ENCODE measurements around the gene ARFIP2. TPM values are rescaled to one million over a fixed set of nuclear protein-coding genes. Genes with fewer than 3 reads are reported as not detected.

The ARFIP2 gene
- total RNA-seq, 3 donors from 2014 or later, result 40.0 to 129 (median 121) TPM

DNA sequence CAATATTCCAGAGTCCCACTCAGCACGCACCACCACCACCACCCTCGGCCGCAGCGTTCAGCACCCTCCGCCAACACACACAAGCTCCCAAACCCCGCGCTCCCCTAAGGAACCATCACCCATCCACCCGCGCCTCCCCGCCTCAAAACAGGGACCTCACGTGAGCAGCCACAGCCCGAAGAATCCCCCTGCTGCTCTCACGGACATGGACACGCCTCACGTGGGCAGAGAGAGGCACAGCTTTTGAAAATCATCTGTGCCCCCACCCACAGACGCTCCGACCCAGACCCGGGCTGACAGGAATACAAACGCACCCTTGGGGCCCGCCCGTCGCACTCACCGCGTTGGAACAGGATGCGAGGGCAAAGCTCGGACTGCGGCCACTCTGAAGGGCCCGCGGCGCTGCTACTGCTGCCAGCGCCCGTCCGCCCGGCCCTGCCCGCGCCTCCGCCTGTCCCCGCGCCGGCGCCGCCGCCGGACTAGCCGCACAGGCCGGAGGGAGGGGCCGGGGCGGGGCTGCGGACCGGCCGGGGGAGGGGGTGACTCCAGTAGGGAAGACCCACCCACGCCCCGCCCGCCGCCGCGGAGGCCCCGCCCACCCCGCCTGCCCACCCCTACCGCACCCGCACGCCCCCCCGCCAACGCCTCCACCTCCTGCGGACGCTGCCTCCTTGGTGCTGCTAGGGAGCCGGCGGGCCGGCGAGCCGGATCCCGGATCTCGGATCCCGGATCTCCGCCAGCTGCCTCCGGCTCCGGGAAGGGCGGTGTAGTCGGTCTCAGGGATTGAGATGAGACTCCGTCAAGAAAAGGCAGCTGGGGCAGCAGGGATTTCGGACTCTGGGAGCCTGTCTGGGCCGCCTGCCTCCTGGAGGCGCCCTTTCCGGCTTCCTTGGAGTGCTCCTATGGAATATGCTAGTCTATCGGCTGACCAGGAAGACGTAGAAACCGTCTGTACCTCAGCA, 7.4 kb downstream of the ARFIP2 start, which contains the start of gene TRIM3:
TRIM3 (minus strand) TSS at position 491 of the 962 bp plus-strand sequence. CDS start 8,246 bp downstream, outside the sequence.
- TF ChIP-seq, protein P1, sequence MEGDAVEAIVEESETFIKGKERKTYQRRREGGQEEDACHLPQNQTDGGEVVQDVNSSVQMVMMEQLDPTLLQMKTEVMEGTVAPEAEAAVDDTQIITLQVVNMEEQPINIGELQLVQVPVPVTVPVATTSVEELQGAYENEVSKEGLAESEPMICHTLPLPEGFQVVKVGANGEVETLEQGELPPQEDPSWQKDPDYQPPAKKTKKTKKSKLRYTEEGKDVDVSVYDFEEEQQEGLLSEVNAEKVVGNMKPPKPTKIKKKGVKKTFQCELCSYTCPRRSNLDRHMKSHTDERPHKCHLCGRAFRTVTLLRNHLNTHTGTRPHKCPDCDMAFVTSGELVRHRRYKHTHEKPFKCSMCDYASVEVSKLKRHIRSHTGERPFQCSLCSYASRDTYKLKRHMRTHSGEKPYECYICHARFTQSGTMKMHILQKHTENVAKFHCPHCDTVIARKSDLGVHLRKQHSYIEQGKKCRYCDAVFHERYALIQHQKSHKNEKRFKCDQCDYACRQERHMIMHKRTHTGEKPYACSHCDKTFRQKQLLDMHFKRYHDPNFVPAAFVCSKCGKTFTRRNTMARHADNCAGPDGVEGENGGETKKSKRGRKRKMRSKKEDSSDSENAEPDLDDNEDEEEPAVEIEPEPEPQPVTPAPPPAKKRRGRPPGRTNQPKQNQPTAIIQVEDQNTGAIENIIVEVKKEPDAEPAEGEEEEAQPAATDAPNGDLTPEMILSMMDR (IDR thresholded peaks at IDR 0.05), result no peak
- peak; percentile 23 to 63 (median 36) for TF ChIP-seq POLR2AphosphoS5 (IDR thresholded peaks at IDR 0.05)
- TF ChIP-seq POLR2A (IDR thresholded peaks at IDR 0.05), result peak; percentile 48
- Histone ChIP-seq H3K9me3 (no peaks in the 10 kb centered on the region), H3K4me3 (peak within 1 kb of the TSS; percentile 75 to 89 (median 79)), H3K36me3 (no peaks in the 10 kb centered on the region), H3K4me1 (peaks cover 11 to 13% of the 10 kb centered on the region in 2 donors), H3K27me3 (no peaks in the 10 kb centered on the region), H3K27ac (peak within 1 kb of the TSS; percentile 97 to 98)
- peak; percentile 92 to 96 for DNase-seq (ENCODE audit: low spot score in 2 of 2)
- intact Hi-C loops (cut with DNase I; ENCODE audit: low total_unique reads), result loop anchor here (5.0 kb wide), 1 partner anchor 586 kb away; no protein-coding TSS in a partner anchor

DNA sequence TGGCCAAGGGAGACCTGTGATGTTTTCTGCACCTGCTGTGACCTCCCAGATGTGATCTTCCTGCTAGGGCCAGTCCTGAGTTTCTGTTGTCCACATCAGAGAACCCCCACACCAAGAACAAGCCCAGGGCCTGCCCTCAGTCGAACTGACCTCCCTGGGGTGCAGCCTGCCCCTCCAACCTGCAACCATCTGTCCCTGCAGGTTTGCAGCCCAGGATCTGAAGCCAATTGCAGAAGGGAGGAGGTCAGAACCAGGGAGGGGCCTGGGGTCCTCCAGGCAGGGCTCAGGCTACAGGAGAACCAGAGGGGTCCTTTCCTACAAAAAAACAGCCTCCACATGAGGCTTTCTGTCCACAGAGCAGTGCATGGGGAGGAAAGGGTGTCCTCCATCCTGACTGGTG, 8.2 kb downstream of the ARFIP2 start:
- TF ChIP-seq, protein P1 (IDR thresholded peaks at IDR 0.05), result no peak
- no peak for TF ChIP-seq POLR2A (IDR thresholded peaks at IDR 0.05)
- TF ChIP-seq POLR2AphosphoS5 (IDR thresholded peaks at IDR 0.05), result no peak
- intact Hi-C loops (cut with DNase I; ENCODE audit: low total_unique reads), result loop anchor here (5.0 kb wide), 1 partner anchor 586 kb away; no protein-coding TSS in a partner anchor
- Histone ChIP-seq H3K27me3 (no peaks in the 10 kb centered on the region), H3K4me3 (peak overlapping the region; percentile 75 to 89 (median 79)), H3K27ac (peak overlapping the region; percentile 97 to 98), H3K9me3 (no peaks in the 10 kb centered on the region), H3K36me3 (no peaks in the 10 kb centered on the region), H3K4me1 (peaks cover 11 to 13% of the 10 kb centered on the region in 2 donors)
- no peak for DNase-seq (ENCODE audit: low spot score in 2 of 2)

DNA sequence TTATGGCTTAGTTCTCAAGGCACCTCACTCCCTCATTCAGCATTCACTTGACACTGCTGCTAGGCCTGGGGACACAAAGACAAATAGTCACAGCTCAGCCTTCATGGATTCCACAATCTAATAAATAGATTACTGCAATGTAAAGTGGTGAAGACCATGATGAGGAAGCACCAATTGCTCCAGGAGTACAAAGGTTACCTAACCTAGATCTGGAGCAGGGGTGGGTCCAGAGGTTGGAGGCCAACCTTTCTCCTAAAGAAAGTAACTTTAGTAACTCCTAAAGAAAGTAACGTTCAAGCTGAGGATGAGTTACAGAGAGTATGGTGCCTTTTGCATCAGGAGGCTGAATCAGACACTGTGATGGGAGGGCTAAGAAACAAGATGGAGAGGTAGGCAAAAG, 11.5 kb downstream of the ARFIP2 start:
- peak overlapping the region in 1 of 2 donors; percentile 71 for H3K27ac ChIP-seq
- no peaks in the 10 kb centered on the region for H3K36me3 ChIP-seq
- H3K4me1 ChIP-seq, result peaks cover 10 to 12% of the 10 kb centered on the region in 2 donors
- no peak overlapping the region for H3K4me3 ChIP-seq
- no peaks in the 10 kb centered on the region for H3K27me3 ChIP-seq
- H3K9me3 ChIP-seq, result no peaks in the 10 kb centered on the region
- TF ChIP-seq POLR2AphosphoS5 (IDR thresholded peaks at IDR 0.05) (no peak), POLR2A (IDR thresholded peaks at IDR 0.05) (no peak)
- TF ChIP-seq, protein P1 (IDR thresholded peaks at IDR 0.05), result no peak
- DNase-seq (ENCODE audit: low spot score in 2 of 2), result no peak
- intact Hi-C loops (cut with DNase I; ENCODE audit: low total_unique reads), result no loop called here

DNA sequence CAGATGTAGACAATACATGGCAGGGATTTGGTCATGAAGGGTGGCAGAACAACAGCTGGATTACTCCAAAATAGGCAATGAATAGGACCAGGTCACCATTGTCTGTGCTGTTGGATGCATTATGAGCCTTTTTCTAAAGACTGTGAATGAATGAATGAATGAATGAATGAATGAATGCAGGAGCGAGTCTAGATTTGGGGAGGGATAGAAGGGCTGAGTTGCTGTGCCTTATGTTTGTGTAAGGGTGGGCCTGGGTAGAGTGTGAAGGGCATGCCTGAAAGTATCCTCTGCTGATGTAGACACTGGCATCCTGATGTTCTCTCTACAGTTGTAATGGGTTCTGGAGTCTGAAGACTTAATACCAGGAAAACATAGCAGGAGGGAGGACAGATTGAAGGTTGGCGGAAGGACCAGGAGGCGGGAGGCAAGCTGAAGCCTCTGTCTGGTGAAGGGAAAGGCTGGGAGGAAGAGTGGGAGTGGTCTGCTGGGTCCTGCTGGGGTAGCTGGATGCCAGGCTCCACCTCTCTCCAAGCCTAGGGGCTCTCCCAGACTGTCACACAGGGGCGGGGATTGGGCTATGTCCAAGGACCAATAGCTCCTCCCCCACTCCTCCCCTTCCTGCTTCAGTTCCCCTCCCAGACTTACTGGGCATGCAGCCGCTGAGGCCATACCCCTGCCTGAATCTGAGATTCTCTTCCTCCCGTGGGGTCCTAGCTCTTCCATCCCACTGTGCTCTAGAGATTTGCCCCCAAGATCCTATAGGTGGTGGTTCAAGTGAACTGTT, 12.2 kb downstream of the ARFIP2 start:
- Histone ChIP-seq H3K4me3 (no peak overlapping the region), H3K9me3 (no peaks in the 10 kb centered on the region), H3K27ac (peak overlapping the region in 1 of 2 donors; percentile 71), H3K36me3 (no peaks in the 10 kb centered on the region), H3K27me3 (no peaks in the 10 kb centered on the region), H3K4me1 (peaks cover 5 to 10% of the 10 kb centered on the region in 2 donors)
- DNase-seq (ENCODE audit: low spot score in 2 of 2), result peak; percentile 68 to 76
- no peak for TF ChIP-seq POLR2A (IDR thresholded peaks at IDR 0.05)
- TF ChIP-seq, protein P1 (IDR thresholded peaks at IDR 0.05), result no peak
- TF ChIP-seq POLR2AphosphoS5 (IDR thresholded peaks at IDR 0.05), result no peak
- intact Hi-C loops (cut with DNase I; ENCODE audit: low total_unique reads), result no loop called here

All from breast epithelium (tissue), 4 donors.